KG1 (cell line): ENCODE results near the gene FABP2.
A peak's percentile ranks its signal among the peaks of the same experiment; 100 is the strongest.
"Not testable (repeated sequence)": the region's sequence is repeated elsewhere in the genome, so short reads cannot be mapped to it uniquely, and the experiment has no call there.

Source experiments
- DNase-seq: peaks from one replicate; lab custom pipeline; 2025; lab: John Stamatoyannopoulos, UW

Gene FABP2

GRCh38 chr4:119321921-119322687, at the start of gene FABP2:
Gene FABP2 (minus strand): TSS chr4:119322138. CDS start chr4:119322102, 36 bp downstream.
- DNase-seq: no peak

- DNase-seq: not testable (repeated sequence)
Observed at GRCh38 chr4:119370951-119371683, 49.2 kb upstream of the FABP2 start.

- DNase-seq: peak; percentile 64
Observed at GRCh38 chr4:119370392-119370791, 48.5 kb upstream of the FABP2 start.

GRCh38 chr4:119366802-119367201, 44.9 kb upstream of the FABP2 start:
- DNase-seq: not testable (repeated sequence)

GRCh38 chr4:119364203-119364602, 42.3 kb upstream of the FABP2 start:
- DNase-seq: not testable (repeated sequence)

- DNase-seq: not testable (repeated sequence)
Observed at GRCh38 chr4:119363372-119363771, 41.4 kb upstream of the FABP2 start.

- not testable (repeated sequence) for DNase-seq
Observed at GRCh38 chr4:119362413-119362812, 40.5 kb upstream of the FABP2 start.

GRCh38 chr4:119359873-119360272, 37.9 kb upstream of the FABP2 start:
- DNase-seq: not testable (repeated sequence)

GRCh38 chr4:119356796-119357195, 34.9 kb upstream of the FABP2 start:
- DNase-seq: not testable (repeated sequence)

GRCh38 chr4:119356041-119356440, 34.1 kb upstream of the FABP2 start:
- not testable (repeated sequence) for DNase-seq

GRCh38 chr4:119353364-119353763, 31.4 kb upstream of the FABP2 start:
- DNase-seq: not testable (repeated sequence)

- not testable (repeated sequence) for DNase-seq
Observed at GRCh38 chr4:119348169-119348568, 26.2 kb upstream of the FABP2 start.

- DNase-seq: not testable (repeated sequence)
Observed at GRCh38 chr4:119343293-119343692, 21.4 kb upstream of the FABP2 start.

GRCh38 chr4:119339895-119340294, 18.0 kb upstream of the FABP2 start:
- not testable (repeated sequence) for DNase-seq

- no peak for DNase-seq
Observed at GRCh38 chr4:119337010-119337409, 15.1 kb upstream of the FABP2 start.

- DNase-seq: not testable (repeated sequence)
Observed at GRCh38 chr4:119336332-119336979, 14.5 kb upstream of the FABP2 start.

GRCh38 chr4:119329835-119330620, 8.1 kb upstream of the FABP2 start:
- no peak for DNase-seq

- DNase-seq: no peak
Observed at GRCh38 chr4:119328695-119329094, 6.8 kb upstream of the FABP2 start.

- DNase-seq: no peak
Observed at GRCh38 chr4:119317990-119318389, 3.9 kb downstream of the FABP2 start.

GRCh38 chr4:119315036-119315435, 6.9 kb downstream of the FABP2 start:
- no peak for DNase-seq

- no peak for DNase-seq
Observed at GRCh38 chr4:119314356-119314755, 7.6 kb downstream of the FABP2 start.

GRCh38 chr4:119313237-119313636, 8.7 kb downstream of the FABP2 start:
- no peak for DNase-seq
